ENCODE results near the gene KCNB1. TPM values are rescaled to one million over a fixed set of nuclear protein-coding genes. Genes with fewer than 3 reads are reported as not detected.
A peak's percentile ranks its signal among the peaks of the same experiment; 100 is the strongest.
"Not testable (repeated sequence)": the region's sequence is repeated elsewhere in the genome, so short reads cannot be mapped to it uniquely, and the experiment has no call there.

The KCNB1 gene
- polyA plus RNA-seq, 2 donors, result 0.33 to 0.49 TPM

DNA sequence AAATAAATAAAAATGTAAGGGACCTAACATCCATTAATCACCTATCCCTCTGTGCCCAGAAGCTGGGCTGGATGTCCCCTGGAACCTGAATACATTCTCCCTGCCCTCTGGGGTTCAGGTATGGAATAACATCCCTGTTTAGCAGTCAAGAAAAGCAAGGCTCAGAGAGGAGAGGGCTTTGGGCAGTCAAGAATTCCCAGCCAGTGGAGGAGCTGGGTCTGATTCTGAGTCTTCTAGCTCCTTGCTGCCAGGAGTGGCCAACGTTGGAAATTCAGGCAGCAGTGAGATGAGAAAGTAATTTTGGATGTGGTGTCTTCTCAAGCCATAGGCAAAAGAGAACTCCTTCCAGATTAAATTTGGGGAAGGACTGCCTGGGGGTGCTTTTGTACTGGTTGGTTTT, 162.0 kb downstream of the KCNB1 start:
- WGBS, 2 donors, result 0 to 2% methylated on average over 1 of the region's 1 CpG
- Histone ChIP-seq H3K36me3 (ENCODE audit: control insufficient read depth in 2 of 2, insufficient read depth in 2 of 2, low read length in 1 of 2) (no peaks in the 10 kb centered on the region), H3K4me3 (ENCODE audit: low read depth in 1 of 2, low read length in 2 of 2) (no peak overlapping the region), H3K4me1 (ENCODE audit: control insufficient read depth in 2 of 2, insufficient read depth in 2 of 2, low read length in 1 of 2) (peaks cover 3 to 10% of the 10 kb centered on the region in 2 donors), H3K27ac (ENCODE audit: low read depth in 2 of 2, low read length in 1 of 2) (no peak overlapping the region), H3K27me3 (ENCODE audit: control insufficient read depth in 1 of 2, insufficient read depth in 2 of 2, low read length in 2 of 2) (peaks cover 2 to 12% of the 10 kb centered on the region in 2 donors), H3K9me3 (ENCODE audit: control insufficient read depth in 2 of 2, insufficient read depth in 1 of 2, low read depth in 1 of 2, low read length in 1 of 2) (peaks cover 0 to 5% of the 10 kb centered on the region in 2 donors)

DNA sequence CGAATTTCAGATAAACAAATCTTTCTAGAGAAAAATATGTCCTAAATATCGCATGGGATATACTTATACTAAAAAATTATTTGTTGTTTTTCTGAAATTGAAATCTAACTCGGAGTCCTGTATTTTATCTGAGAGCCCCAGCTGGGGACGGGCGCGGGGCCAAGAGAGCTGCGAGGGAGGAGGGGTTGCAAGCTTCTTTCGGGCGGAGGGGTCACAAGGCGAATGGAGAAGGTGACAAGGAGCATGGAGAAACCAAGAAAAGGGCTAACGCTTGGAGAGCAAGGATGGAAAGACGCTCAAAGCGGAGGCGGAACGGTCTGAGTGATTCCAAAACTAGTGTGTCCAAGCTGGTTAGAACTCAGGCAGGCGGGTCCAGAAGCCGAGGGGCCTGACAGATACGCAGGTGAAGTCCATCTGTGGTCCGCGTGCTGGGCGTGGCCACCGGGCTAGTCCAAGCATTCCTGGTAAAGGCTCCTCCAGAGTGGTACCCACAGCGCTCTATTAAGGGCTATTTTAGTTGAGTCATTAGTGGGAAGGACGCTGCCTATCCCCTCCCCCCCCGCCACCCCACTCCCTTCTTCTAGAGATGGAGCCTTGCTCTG, 163.2 kb downstream of the KCNB1 start:
- Histone ChIP-seq H3K4me3 (ENCODE audit: low read depth in 1 of 2, low read length in 2 of 2) (peak overlapping the region in 1 of 2 donors; percentile 39), H3K4me1 (ENCODE audit: control insufficient read depth in 2 of 2, insufficient read depth in 2 of 2, low read length in 1 of 2) (peaks cover 3 to 10% of the 10 kb centered on the region in 2 donors), H3K36me3 (ENCODE audit: control insufficient read depth in 2 of 2, insufficient read depth in 2 of 2, low read length in 1 of 2) (no peaks in the 10 kb centered on the region), H3K27ac (ENCODE audit: low read depth in 2 of 2, low read length in 1 of 2) (no peak overlapping the region), H3K9me3 (ENCODE audit: control insufficient read depth in 2 of 2, insufficient read depth in 1 of 2, low read depth in 1 of 2, low read length in 1 of 2) (peaks cover 0 to 5% of the 10 kb centered on the region in 2 donors), H3K27me3 (ENCODE audit: control insufficient read depth in 1 of 2, insufficient read depth in 2 of 2, low read length in 2 of 2) (peaks cover 2 to 12% of the 10 kb centered on the region in 2 donors)
- 16 to 20% methylated on average over 25 of the region's 25 CpGs for WGBS, 2 donors

DNA sequence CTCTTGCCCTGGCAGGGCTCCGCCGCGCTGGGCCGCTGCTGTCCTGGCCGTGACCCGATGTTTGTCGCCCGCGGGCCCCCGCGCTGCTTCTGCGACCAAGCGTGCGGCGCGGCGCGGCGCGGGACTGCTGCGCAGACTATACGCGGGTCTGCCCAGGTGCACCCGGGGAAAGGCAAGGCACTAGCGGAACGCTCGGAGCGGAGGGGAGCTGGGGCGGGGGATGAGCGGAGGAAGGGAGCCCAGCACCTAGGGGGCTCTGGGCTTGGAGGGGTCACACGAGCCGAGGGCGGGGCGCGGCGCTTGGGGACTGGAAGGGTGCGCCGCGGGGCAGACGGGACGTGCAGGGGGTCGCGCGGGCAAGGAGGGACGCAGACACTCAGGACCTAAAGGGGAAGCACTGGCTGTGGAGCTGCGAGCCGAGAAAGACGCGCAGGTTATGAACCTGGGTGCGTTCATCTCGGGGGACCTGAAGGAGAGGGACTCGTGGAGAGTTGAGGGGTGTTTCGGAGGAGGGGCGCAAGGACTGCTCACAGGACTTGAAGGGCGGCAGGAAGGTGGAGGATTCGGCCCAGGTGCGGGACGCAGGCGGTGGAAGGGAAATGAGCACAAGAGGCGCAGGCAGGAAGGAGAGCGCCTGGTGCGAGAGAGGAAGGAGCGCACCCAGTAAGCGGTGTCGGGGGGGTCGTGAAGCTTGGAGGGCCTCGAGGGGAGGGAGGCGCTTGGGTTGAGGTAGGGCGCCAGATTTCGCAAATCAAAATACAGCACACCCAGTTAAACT, 163.8 kb downstream of the KCNB1 start:
- no peaks in the 10 kb centered on the region for H3K36me3 ChIP-seq (ENCODE audit: control insufficient read depth in 2 of 2, insufficient read depth in 2 of 2, low read length in 1 of 2)
- WGBS, 2 donors, result 3 to 4% methylated on average over 59 to 70 of the region's 70 CpGs
- peaks cover 3 to 10% of the 10 kb centered on the region in 2 donors for H3K4me1 ChIP-seq (ENCODE audit: control insufficient read depth in 2 of 2, insufficient read depth in 2 of 2, low read length in 1 of 2)
- peaks cover 2 to 12% of the 10 kb centered on the region in 2 donors for H3K27me3 ChIP-seq (ENCODE audit: control insufficient read depth in 1 of 2, insufficient read depth in 2 of 2, low read length in 2 of 2)
- H3K4me3 ChIP-seq (ENCODE audit: low read depth in 1 of 2, low read length in 2 of 2), result peak overlapping the region in 1 of 2 donors; percentile 39
- peaks cover 0 to 5% of the 10 kb centered on the region in 2 donors for H3K9me3 ChIP-seq (ENCODE audit: control insufficient read depth in 2 of 2, insufficient read depth in 1 of 2, low read depth in 1 of 2, low read length in 1 of 2)
- no peak overlapping the region for H3K27ac ChIP-seq (ENCODE audit: low read depth in 2 of 2, low read length in 1 of 2)

DNA sequence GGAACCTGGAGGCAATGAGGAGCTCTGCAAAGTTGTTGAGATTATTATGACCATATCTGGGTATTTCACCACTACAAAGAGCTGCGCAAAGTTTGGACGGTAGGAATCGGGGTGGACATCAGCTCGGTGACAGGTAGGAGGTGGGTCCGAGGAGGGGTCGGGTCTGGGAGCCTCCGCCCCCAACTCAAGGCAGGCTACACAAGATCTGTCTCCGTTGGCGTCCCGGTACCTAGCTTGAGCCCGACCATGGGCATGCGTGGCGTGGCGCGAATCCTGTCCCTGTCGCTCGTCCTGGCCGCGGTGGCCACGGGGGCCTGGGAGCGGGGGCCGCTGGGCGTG, 164.4 kb downstream of the KCNB1 start:
- Histone ChIP-seq H3K27ac (ENCODE audit: low read depth in 2 of 2, low read length in 1 of 2) (no peak overlapping the region), H3K4me1 (ENCODE audit: control insufficient read depth in 2 of 2, insufficient read depth in 2 of 2, low read length in 1 of 2) (peaks cover 3 to 10% of the 10 kb centered on the region in 2 donors), H3K27me3 (ENCODE audit: control insufficient read depth in 1 of 2, insufficient read depth in 2 of 2, low read length in 2 of 2) (peaks cover 2 to 12% of the 10 kb centered on the region in 2 donors), H3K9me3 (ENCODE audit: control insufficient read depth in 2 of 2, insufficient read depth in 1 of 2, low read depth in 1 of 2, low read length in 1 of 2) (peaks cover 0 to 5% of the 10 kb centered on the region in 2 donors), H3K36me3 (ENCODE audit: control insufficient read depth in 2 of 2, insufficient read depth in 2 of 2, low read length in 1 of 2) (no peaks in the 10 kb centered on the region), H3K4me3 (ENCODE audit: low read depth in 1 of 2, low read length in 2 of 2) (peak overlapping the region in 1 of 2 donors; percentile 39)
- 8 to 9% methylated on average over 15 to 23 of the region's 23 CpGs for WGBS, 2 donors

DNA sequence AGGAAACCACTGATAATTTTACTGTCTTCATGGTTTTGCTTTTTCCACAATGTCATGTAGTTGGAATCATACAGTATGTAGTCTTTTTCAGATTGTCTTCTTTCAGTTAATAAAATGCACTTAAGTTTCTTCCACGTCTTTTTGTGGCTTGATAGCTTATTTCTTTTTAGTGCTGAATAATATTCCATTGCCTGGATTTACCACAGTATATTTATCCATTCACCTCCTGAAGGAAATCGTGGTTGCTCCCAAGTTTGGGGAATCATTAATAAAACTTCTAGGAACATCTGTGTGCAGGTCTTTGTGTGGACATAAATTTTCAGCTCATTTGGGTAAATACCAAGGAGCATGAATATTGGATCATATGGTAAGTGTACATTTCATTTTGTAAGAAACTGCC, 165.8 kb downstream of the KCNB1 start:
- 72 to 83% methylated on average over 2 of the region's 2 CpGs for WGBS, 2 donors
- H3K4me3 ChIP-seq (ENCODE audit: low read depth in 1 of 2, low read length in 2 of 2), result no peak overlapping the region
- H3K9me3 ChIP-seq (ENCODE audit: control insufficient read depth in 2 of 2, insufficient read depth in 1 of 2, low read depth in 1 of 2, low read length in 1 of 2), result peaks cover 0 to 5% of the 10 kb centered on the region in 2 donors
- H3K36me3 ChIP-seq (ENCODE audit: control insufficient read depth in 2 of 2, insufficient read depth in 2 of 2, low read length in 1 of 2), result no peaks in the 10 kb centered on the region
- H3K27me3 ChIP-seq (ENCODE audit: control insufficient read depth in 1 of 2, insufficient read depth in 2 of 2, low read length in 2 of 2), result peaks cover 2 to 12% of the 10 kb centered on the region in 2 donors
- H3K27ac ChIP-seq (ENCODE audit: low read depth in 2 of 2, low read length in 1 of 2), result no peak overlapping the region
- peaks cover 3 to 10% of the 10 kb centered on the region in 2 donors for H3K4me1 ChIP-seq (ENCODE audit: control insufficient read depth in 2 of 2, insufficient read depth in 2 of 2, low read length in 1 of 2)

DNA sequence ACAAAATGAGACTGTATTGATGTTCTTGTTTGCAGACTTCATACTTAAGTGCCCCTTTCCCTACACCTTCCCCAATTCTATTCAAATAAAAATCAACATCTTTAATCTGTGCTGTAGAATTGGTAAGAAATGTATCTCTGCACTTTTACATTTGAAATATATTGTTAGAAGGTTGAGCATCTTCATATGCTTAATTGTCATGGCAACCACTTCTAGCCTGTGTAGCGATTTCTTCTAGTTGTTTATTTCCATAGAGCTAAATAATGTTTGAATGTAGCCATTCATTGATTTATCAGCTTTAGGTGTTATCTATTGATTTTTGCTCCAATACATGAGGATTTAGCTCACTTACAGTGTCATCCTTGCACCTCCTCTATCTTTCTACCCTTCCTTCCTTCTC, 166.9 kb downstream of the KCNB1 start:
- 70 to 72% methylated on average over 1 of the region's 1 CpG for WGBS, 2 donors
- Histone ChIP-seq H3K4me1 (ENCODE audit: control insufficient read depth in 2 of 2, insufficient read depth in 2 of 2, low read length in 1 of 2) (peaks cover 3 to 10% of the 10 kb centered on the region in 2 donors), H3K36me3 (ENCODE audit: control insufficient read depth in 2 of 2, insufficient read depth in 2 of 2, low read length in 1 of 2) (no peaks in the 10 kb centered on the region), H3K9me3 (ENCODE audit: control insufficient read depth in 2 of 2, insufficient read depth in 1 of 2, low read depth in 1 of 2, low read length in 1 of 2) (peaks cover 0 to 7% of the 10 kb centered on the region in 2 donors), H3K27ac (ENCODE audit: low read depth in 2 of 2, low read length in 1 of 2) (no peak overlapping the region), H3K4me3 (ENCODE audit: low read depth in 1 of 2, low read length in 2 of 2) (no peak overlapping the region), H3K27me3 (ENCODE audit: control insufficient read depth in 1 of 2, insufficient read depth in 2 of 2, low read length in 2 of 2) (peaks cover 2 to 12% of the 10 kb centered on the region in 2 donors)

DNA sequence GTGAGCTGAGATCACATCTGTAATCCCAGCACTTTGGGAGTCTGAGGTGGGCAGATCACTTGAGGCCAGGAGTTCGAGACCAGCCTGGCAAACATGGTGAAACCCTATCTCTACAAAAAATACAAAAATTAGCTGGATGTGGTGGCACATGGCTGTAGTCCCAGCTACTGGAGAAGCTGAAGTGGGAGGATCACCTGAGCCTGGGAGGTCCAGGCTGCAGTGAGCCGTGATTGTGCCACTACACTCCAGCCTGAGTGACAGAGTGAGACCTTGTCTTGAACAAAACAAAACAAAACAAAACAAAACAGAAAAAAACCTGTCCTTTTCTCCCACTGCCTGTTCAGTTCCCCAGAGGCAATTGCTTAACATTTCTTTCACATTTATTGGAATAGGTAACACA, 168.4 kb downstream of the KCNB1 start:
- H3K4me3 ChIP-seq (ENCODE audit: low read depth in 1 of 2, low read length in 2 of 2); H3K27me3 ChIP-seq (ENCODE audit: control insufficient read depth in 1 of 2, insufficient read depth in 2 of 2, low read length in 2 of 2); H3K27ac ChIP-seq (ENCODE audit: low read depth in 2 of 2, low read length in 1 of 2); H3K4me1 ChIP-seq (ENCODE audit: control insufficient read depth in 2 of 2, insufficient read depth in 2 of 2, low read length in 1 of 2); H3K9me3 ChIP-seq (ENCODE audit: control insufficient read depth in 2 of 2, insufficient read depth in 1 of 2, low read depth in 1 of 2, low read length in 1 of 2); H3K36me3 ChIP-seq (ENCODE audit: control insufficient read depth in 2 of 2, insufficient read depth in 2 of 2, low read length in 1 of 2): not testable (repeated sequence)
- WGBS, 2 donors, result 53 to 55% methylated on average over 2 of the region's 2 CpGs

Other genes with a start within 250 kb of the KCNB1 start
- gene ZNFX1, start 204.6 kb downstream of the KCNB1 start, polyA plus RNA-seq, result 1 to 10 TPM; 4.4 to 5.2 TPM
- gene PTGIS, start 85.5 kb upstream of the KCNB1 start, polyA plus RNA-seq, result 1 to 10 TPM; 3.5 to 6.1 TPM
- gene B4GALT5, start 231.2 kb upstream of the KCNB1 start, polyA plus RNA-seq, result 10 to 100 TPM; 17.9 to 28.3 TPM